ENCODE measurements around the gene PRRT3. TPM values are rescaled to one million over a fixed set of nuclear protein-coding genes. Genes with fewer than 3 reads are reported as not detected.
A peak's percentile ranks its signal among the peaks of the same experiment; 100 is the strongest.

PRRT3 gene
- total RNA-seq, 2 donors from 2014 or later, result 0.97 to 1.4 TPM

- intact Hi-C loops (cut with DNase I), result no loop called here
- ATAC-seq (no peak), DNase-seq (no peak)
Observed at GRCh38 chr3:9932535-9932842, 19.7 kb downstream of the PRRT3 start.

DNA sequence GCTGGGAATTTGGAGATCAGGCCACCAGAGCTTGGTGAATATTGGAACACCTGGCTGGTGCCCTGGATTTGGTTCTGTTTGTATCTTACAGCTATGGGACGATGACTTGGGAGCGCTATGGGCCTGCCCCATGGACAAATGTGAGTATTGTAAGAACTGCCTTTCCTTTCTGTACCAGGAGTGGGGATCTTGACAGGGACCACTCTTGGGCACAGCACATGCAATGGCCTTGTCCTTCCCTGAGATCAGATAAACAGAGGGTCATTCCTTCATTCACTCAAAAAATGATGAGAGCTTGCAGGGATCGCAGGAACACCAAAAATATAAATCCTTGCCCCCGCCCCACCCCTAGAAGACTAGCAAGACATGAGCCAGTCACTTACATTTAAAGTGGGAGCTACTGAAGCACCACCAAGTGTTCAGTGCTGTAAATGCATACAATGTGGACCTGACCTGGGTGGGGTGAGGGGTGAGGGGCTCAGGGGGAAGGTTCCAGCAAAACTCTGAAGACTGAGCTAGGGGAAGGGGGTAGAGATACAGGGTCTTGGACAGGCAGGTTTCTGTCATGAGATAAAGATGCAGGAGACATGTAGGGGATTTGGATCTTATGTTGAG, 21.3 kb downstream of the PRRT3 start:
- intact Hi-C loops (cut with DNase I), result no loop called here
- DNase-seq (no peak), ATAC-seq (no peak)

DNA sequence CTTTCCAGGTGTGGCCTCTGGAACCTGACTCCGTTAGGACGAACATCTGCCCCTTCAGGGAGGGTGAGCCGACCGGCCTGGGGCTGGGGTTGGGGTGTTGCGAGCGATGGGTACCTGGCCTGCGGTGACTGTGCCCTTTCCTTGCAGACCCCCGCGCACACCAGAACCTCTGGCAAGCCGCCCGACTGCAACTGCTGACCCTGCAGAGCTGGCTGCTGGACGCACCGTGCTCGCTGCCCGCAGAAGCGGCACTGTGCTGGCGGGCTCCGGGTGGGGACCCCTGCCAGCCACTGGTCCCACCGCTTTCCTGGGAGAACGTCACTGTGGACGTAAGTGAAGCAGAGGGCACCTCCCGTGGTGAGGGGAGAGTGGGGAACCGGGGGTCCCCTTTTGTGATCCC, 24.1 kb downstream of the PRRT3 start:
- intact Hi-C loops (cut with DNase I), result no loop called here
- ATAC-seq (no peak), DNase-seq (no peak)

DNA sequence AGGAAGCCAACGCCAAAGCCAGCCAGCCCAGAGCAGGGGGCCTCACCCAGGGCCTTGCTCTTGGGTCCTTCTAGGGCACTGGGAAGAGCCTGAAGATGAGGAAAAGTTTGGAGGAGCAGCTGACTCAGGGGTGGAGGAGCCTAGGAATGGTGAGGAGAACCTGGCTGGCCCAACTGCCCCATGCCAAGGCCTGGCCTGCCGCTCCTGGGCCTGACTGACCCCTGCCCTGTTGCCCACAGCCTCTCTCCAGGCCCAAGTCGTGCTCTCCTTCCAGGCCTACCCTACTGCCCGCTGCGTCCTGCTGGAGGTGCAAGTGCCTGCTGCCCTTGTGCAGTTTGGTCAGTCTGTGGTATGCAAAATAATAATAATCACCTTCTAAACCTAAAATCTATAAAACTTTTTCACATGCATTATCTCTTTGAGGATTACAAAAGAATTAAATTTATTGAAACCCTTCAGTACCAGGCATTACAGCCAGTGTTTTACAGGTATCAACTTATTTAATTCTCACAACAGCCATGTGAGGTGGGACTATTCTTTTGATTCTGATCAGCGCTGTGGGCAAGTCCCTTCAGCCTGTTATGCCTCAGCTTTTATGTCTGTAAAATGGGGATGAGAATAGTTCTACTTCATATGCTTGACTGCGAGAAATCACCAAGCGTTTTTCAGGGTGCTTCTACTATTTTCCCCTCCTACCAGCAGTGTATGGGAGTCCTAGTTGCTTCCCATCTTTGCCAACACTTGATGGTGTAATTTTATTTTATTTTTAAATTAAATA, 33.8 kb downstream of the PRRT3 start:
- no peak for ATAC-seq
- no peak for DNase-seq
- intact Hi-C loops (cut with DNase I), result no loop called here

DNA sequence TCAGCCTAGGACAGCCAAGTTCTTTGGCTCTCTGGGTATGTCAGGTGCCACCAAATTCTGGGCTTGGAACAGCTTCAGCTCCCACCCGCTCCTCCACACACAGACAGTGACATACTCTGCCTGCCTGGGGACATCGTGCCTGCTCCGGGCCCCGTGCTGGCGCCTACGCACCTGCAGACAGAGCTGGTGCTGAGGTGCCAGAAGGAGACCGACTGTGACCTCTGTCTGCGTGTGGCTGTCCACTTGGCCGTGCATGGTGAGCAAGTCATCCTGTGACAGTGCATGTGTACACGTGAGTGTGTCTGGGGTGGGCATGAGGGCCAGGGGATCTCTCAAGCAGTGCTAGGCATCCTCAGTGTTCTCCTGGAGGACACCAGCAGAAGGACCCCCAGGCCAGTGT, 34.4 kb downstream of the PRRT3 start:
- intact Hi-C loops (cut with DNase I), result no loop called here
- no peak for ATAC-seq
- DNase-seq, result peak; percentile 31

- intact Hi-C loops (cut with DNase I), result no loop called here
- peak; percentile 84 to 92 for ATAC-seq
Observed at GRCh38 chr3:9916734-9917680, 35.2 kb downstream of the PRRT3 start, which contains the start of gene IL17RC. Gene IL17RC, plus strand, starts transcription at chr3:9917098. Its CDS starts 218 bp downstream, at chr3:9917316.

DNA sequence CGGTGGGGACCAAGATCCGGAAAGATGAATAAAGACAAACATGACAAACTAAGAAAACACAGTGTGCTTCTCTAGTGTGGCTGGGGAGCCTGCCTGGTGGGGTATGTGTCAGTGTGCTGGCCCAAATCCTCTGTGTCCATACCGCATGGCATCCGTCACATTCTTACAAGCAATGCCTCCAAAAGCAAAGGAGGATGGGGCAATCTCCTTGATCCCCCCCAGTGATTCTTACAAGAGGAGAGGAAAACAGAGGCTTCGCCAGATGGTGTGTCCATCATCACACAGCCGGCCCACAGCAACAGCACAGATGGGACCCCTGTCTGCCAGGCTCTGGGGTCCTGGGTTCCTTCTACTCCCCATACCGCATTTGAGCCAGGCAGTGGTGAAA, 35.9 kb downstream of the PRRT3 start:
- intact Hi-C loops (cut with DNase I), result no loop called here
- ATAC-seq, result no peak
- no peak for DNase-seq

More at GRCh38 chr3:9916734-9917680, 35.2 kb downstream of the PRRT3 start, which contains the start of gene IL17RC:
- DNase-seq, result peak; percentile 90

DNA sequence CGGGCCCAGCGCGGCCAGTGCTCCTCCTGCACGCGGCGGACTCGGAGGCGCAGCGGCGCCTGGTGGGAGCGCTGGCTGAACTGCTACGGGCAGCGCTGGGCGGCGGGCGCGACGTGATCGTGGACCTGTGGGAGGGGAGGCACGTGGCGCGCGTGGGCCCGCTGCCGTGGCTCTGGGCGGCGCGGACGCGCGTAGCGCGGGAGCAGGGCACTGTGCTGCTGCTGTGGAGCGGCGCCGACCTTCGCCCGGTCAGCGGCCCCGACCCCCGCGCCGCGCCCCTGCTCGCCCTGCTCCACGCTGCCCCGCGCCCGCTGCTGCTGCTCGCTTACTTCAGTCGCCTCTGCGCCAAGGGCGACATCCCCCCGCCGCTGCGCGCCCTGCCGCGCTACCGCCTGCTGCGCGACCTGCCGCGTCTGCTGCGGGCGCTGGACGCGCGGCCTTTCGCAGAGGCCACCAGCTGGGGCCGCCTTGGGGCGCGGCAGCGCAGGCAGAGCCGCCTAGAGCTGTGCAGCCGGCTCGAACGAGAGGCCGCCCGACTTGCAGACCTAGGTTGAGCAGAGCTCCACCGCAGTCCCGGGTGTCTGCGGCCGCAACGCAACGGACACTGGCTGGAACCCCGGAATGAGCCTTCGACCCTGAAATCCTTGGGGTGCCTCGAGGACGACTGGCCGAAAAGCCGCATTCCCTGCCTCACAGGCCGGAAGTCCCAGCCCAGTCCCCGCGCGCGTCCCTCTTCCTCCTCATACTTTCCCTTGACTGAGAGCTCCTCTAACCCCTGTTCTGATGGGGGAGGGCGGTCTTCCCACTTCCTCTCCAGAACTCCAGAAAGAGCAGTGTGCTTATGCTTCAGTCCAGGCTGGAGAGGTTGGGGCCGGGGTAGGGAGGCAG, 36.7 kb downstream of the PRRT3 start:
- DNase-seq (peak; percentile 80), ATAC-seq (peak; percentile 63 to 73)
- intact Hi-C loops (cut with DNase I), result no loop called here

DNA sequence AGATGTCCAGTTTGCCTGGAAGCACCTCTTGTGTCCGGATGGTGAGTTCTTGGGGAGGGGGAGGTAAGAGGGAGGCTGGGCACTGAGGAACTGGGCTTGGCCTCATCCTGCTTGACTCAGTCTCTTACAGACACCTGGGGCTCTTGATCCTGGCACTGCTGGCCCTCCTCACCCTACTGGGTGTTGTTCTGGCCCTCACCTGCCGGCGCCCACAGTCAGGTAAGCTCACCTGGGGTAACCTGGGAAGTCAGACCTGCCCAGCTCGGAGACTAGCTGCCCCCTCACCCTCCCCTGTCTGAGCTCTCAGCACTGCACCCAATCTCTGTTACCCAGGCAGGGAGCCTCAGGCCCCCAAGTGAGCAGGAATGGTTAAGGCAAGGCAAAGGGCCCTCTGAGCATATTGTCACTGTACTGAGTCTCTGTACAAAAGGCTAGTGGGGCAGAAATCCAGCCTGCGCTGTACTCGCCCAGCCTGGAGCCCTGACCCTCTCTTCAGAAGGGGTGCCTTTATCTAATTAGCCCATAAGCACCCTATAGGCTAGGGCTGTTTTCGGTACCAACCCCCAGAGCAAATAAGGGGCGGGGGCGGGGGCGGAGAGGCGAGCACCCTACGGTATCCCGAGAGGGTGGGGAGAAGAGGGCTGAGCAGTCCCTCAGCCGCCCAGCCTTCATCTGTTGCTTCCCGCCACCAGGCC, 37.5 kb downstream of the PRRT3 start:
- DNase-seq, result no peak

DNA sequence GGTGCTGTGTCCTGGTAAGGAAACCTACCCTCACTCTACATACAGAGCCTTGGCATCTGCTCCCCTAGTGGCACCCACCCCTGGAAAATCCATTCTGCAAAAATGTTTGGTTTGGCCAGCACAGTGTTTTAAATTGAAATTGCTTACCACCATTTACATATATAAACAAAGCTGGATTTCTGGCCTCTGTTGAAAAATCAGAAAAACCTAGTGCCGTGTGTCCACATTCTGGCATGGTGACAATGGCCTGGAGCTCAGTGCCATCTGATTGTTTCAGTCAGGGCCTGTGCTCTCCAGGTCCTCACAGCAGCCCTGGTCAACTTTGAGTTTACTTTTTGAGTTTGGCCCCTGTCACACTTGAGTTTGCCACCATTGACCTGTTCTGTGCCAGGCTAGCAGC, 38.2 kb downstream of the PRRT3 start:
- intact Hi-C loops (cut with DNase I), result no loop called here
- ATAC-seq (no peak), DNase-seq (no peak)

More for the DNA sequence above, 37.5 kb downstream of the PRRT3 start:
- peak in 1 of 2 donors; percentile 1 for ATAC-seq
- intact Hi-C loops (cut with DNase I), result no loop called here

- ATAC-seq (no peak), DNase-seq (no peak)
- intact Hi-C loops (cut with DNase I), result no loop called here
Observed at GRCh38 chr3:9913601-9914000, 38.6 kb downstream of the PRRT3 start.

DNA sequence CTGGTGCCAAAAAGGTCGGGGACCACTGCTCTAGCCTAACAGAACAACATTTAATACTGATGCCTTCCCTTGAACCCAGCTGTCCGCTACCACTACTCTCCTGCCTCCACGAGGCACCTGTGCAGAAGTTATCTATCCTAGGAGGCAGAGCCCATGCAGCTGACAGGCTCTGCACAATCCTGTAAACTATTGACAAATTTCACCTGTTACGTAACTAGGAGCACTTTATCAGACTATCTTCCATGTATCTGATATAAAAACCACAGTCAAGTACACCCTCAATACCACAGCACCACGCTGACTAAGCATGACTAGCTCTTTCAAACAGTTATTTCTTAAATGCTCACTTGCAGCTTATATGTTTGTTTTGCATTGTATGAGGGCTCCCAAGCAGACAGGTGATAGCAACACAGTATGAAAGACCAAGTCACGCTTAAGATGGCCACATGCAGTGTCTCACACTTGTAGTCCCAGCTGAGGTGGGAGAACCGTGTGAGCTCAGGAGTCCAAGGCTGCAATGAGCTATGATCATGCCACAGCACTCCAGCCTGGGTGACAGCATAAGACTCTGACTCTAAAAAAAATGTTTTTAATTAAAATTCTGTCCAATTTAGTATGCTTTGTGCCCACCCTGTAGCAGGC, 39.8 kb downstream of the PRRT3 start:
- no peak for DNase-seq
- no peak for ATAC-seq
- intact Hi-C loops (cut with DNase I), result no loop called here

DNA sequence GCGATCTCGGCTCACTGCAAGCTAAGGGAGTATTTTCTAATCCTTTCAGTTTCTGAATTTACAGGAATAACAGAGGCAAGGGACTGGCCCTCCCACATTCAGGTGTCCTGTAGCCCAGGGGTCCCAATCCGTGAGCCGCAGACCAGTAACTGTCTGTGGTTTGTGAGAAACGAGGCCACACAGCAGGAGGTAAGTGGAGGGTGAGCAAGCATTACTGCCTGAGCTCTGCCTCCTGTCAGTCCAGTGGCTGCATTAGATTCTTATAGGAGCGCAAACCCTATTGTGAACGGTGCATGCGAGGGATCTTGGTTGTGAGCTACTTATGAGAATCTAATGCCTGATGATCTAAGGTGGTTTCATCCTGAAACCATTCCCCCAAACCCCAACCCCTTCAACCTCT, 40.3 kb downstream of the PRRT3 start:
- ATAC-seq (no peak), DNase-seq (no peak)
- intact Hi-C loops (cut with DNase I), result no loop called here

- intact Hi-C loops (cut with DNase I), result no loop called here
- no peak for ATAC-seq
- DNase-seq, result no peak
Observed at GRCh38 chr3:9909221-9910013, 42.8 kb downstream of the PRRT3 start.

GRCh38 chr3:9908286-9908685, 43.9 kb downstream of the PRRT3 start:
- intact Hi-C loops (cut with DNase I), result no loop called here
- ATAC-seq, result no peak
- no peak for DNase-seq

DNA sequence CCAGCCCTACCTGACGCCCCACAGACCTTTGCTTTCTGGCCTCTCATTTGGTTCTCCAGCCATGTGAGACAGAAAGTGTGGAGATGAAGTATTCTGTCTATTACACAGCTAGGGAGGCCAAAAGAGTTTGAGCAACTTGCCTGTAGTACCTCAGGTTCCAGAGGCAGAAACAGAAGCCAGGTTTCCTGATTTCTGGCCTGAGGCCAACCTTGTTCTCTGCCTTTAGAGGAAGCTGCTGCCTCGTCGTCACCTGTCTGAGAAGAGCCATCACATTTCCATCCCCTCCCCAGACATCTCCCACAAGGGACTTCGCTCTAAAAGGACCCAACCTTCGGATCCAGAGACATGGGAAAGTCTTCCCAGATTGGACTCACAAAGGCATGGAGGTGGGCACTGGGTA, 45.7 kb downstream of the PRRT3 start:
- no peak for DNase-seq
- no peak for ATAC-seq
- intact Hi-C loops (cut with DNase I), result no loop called here

GRCh38 chr3:9903904-9904303, 48.3 kb downstream of the PRRT3 start:
- ATAC-seq (no peak), DNase-seq (no peak)
- intact Hi-C loops (cut with DNase I), result no loop called here

Measured in left cardiac atrium (tissue), 4 donors.